Smooth muscle cell (in vitro differentiated cells): ENCODE data around the gene SLC25A39. TPM values are rescaled to one million over a fixed set of nuclear protein-coding genes. Genes with fewer than 3 reads are reported as not detected.
A peak's percentile ranks its signal among the peaks of the same experiment; 100 is the strongest.

Experiments
- DNase-seq: peaks from one replicate; lab custom pipeline; 2025; ENCODE audit not compliant: unreplicated experiment; lab: John Stamatoyannopoulos, UW
- H2AFZ ChIP-seq: fragments of 200-600 bp; sonication (generic); 2 replicates; pipeline ENCODE4 v1.6.0; 2016; ENCODE audit warnings: antibody characterized with exemption, low read depth, mild to moderate bottlenecking
- H3F3A ChIP-seq: fragments of 200-600 bp; sonication (generic); 2 replicates; pipeline ENCODE4 v1.6.0; 2017; ENCODE audit warnings: antibody characterized with exemption, low read depth
- H3K27ac ChIP-seq: fragments of 200-600 bp; sonication (generic); 2 replicates; pipeline ENCODE4 v1.5.1; 2016; ENCODE audit warnings: low read depth, mild to moderate bottlenecking
- H3K27me3 ChIP-seq: fragments of 200-600 bp; sonication (generic); 2 replicates; pipeline ENCODE4 v1.6.1; 2016; ENCODE audit warnings: low read depth, mild to moderate bottlenecking
- H3K36me3 ChIP-seq: fragments of 200-600 bp; sonication (generic); 2 replicates; pipeline ENCODE4 v1.5.1; 2016; ENCODE audit warnings: low read depth
- H3K4me1 ChIP-seq: fragments of 200-600 bp; sonication (generic); 2 replicates; pipeline ENCODE4 v1.5.1; 2016; ENCODE audit warnings: low read depth
- H3K4me2 ChIP-seq: fragments of 200-600 bp; sonication (generic); 2 replicates; pipeline ENCODE4 v1.6.0; 2016; ENCODE audit warnings: mild to moderate bottlenecking
- H3K4me3 ChIP-seq: fragments of 200-600 bp; sonication (generic); 2 replicates; pipeline ENCODE4 v1.5.1; 2016; ENCODE audit warnings: mild to moderate bottlenecking
- H3K79me2 ChIP-seq: fragments of 200-600 bp; sonication (generic); 2 replicates; pipeline ENCODE4 v1.6.0; 2016; ENCODE audit warnings: low read depth, mild to moderate bottlenecking
- H3K9ac ChIP-seq: fragments of 200-600 bp; sonication (generic); 2 replicates; pipeline ENCODE4 v1.6.0; 2016; ENCODE audit warnings: low read depth
- H3K9me3 ChIP-seq: fragments of 200-600 bp; sonication (generic); replicated peaks from 2 replicates; pipeline ENCODE4 v1.5.1; 2016; ENCODE audit warnings: low read depth
- H4K20me1 ChIP-seq: fragments of 200-600 bp; sonication (generic); 2 replicates; pipeline ENCODE4 v1.6.0; 2016; ENCODE audit warnings: low read depth
- CTCF ChIP-seq: fragments of 200-600 bp; sonication (generic); IDR thresholded peaks from 2 replicates; pipeline ENCODE4 v1.5.1; 2017; ENCODE audit warnings: borderline replicate concordance, mild to moderate bottlenecking, antibody characterized with exemption; ENCODE audit not compliant: insufficient read depth, poor library complexity, severe bottlenecking
- WGBS: methylation state at CpG from one replicate; pipeline ENCODE4 v1.1.7; 2016; ENCODE audit warnings: low lambda C conversion rate; 5-methylcytosine and 5-hydroxymethylcytosine counted together
- polyA plus RNA-seq: library from polyadenylated mRNA; unstranded; fragments of >200 nt; fragmentation: Nextera tagmentation; extraction: Ambion mirVana; gene quantifications from 2 replicates; pipeline ENCODE4 v1.2.1, GENCODE V29; 2016
- total RNA-seq: library from RNA; depleted of rRNA; stranded (reverse); fragments of >200 nt; gene quantifications from 2 replicates; pipeline ENCODE4 v1.2.3, GENCODE V29; 2014

SLC25A39 gene
- total and polyA plus RNA-seq, 2 experiments from 2014 or later, result 106 to 147 TPM

GRCh38 chr17:44310609-44311376 lies 13.8 kb downstream of the SLC25A39 start:
- Histone ChIP-seq H3K36me3 (no peaks in the 10 kb centered on the region), H3K27me3 (peaks cover 27% of the 10 kb centered on the region), H3K4me3 (no peak overlapping the region), H3K9me3 (no peaks in the 10 kb centered on the region), H3K79me2 (no peaks in the 10 kb centered on the region), H3K27ac (no peak overlapping the region), H2AFZ (no peak overlapping the region), H3F3A (no peaks in the 10 kb centered on the region), H3K4me2 (no peak overlapping the region), H3K4me1 (peaks cover 19% of the 10 kb centered on the region), H3K9ac (no peak overlapping the region), H4K20me1 (no peaks in the 10 kb centered on the region)
- no peak for DNase-seq
- no peak for TF ChIP-seq CTCF
- WGBS, result 75% methylated on average over 10 of the region's 10 CpGs

GRCh38 chr17:44310188-44310587 lies 14.4 kb downstream of the SLC25A39 start:
- H2AFZ ChIP-seq, result no peak overlapping the region
- H4K20me1 ChIP-seq, result no peaks in the 10 kb centered on the region

GRCh38 chr17:44309472-44309871 lies 15.2 kb downstream of the SLC25A39 start:
- no peak for DNase-seq
- Histone ChIP-seq H3K4me2 (no peak overlapping the region), H3K79me2 (no peaks in the 10 kb centered on the region), H3F3A (no peaks in the 10 kb centered on the region), H2AFZ (no peak overlapping the region), H3K27ac (no peak overlapping the region), H3K9ac (no peak overlapping the region), H4K20me1 (no peaks in the 10 kb centered on the region), H3K36me3 (no peaks in the 10 kb centered on the region), H3K27me3 (peaks cover 16% of the 10 kb centered on the region), H3K9me3 (no peaks in the 10 kb centered on the region), H3K4me3 (no peak overlapping the region), H3K4me1 (peaks cover 11% of the 10 kb centered on the region)
- 55% methylated on average over 5 of the region's 5 CpGs for WGBS
- TF ChIP-seq CTCF, result no peak

More at GRCh38 chr17:44310188-44310587, 14.4 kb downstream of the SLC25A39 start:
- no peaks in the 10 kb centered on the region for H3F3A ChIP-seq
- H3K4me1 ChIP-seq, result peaks cover 16% of the 10 kb centered on the region
- H3K36me3 ChIP-seq, result no peaks in the 10 kb centered on the region
- WGBS, result 92% methylated on average over 2 of the region's 2 CpGs
- H3K9me3 ChIP-seq, result no peaks in the 10 kb centered on the region
- no peak overlapping the region for H3K27ac ChIP-seq
- DNase-seq, result no peak
- no peak overlapping the region for H3K9ac ChIP-seq
- H3K79me2 ChIP-seq, result no peaks in the 10 kb centered on the region
- H3K4me3 ChIP-seq, result no peak overlapping the region
- peaks cover 22% of the 10 kb centered on the region for H3K27me3 ChIP-seq
- no peak overlapping the region for H3K4me2 ChIP-seq
- no peak for TF ChIP-seq CTCF

GRCh38 chr17:44308865-44309264 lies 15.8 kb downstream of the SLC25A39 start:
- Histone ChIP-seq H3K9ac (no peak overlapping the region), H3K4me3 (peak overlapping the region; percentile 47), H3K4me2 (peak overlapping the region; percentile 93), H4K20me1 (no peaks in the 10 kb centered on the region), H3K79me2 (no peaks in the 10 kb centered on the region), H3K36me3 (no peaks in the 10 kb centered on the region), H3K27me3 (peaks cover 9% of the 10 kb centered on the region), H2AFZ (no peak overlapping the region), H3K27ac (no peak overlapping the region), H3K9me3 (no peaks in the 10 kb centered on the region), H3K4me1 (peaks cover 11% of the 10 kb centered on the region), H3F3A (no peaks in the 10 kb centered on the region)
- WGBS, result 9% methylated on average over 9 of the region's 15 CpGs
- DNase-seq, result no peak
- no peak for TF ChIP-seq CTCF
